Kidney (tissue), 14 donors: ENCODE measurements around the gene KANSL2. TPM values are rescaled to one million over a fixed set of nuclear protein-coding genes. Genes with fewer than 3 reads are reported as not detected.

ENCODE experiments used
- DNase-seq, 5 donors: peaks; one replicate each; pipeline ENCODE4 v3.0.0-alpha.2; 2013 to 2020
- FAIRE-seq: peaks from 2 replicates; lab custom pipeline; 2012; peaks lifted over from hg19 to GRCh38; lab: Jason Lieb, UNC
- H3K27ac ChIP-seq, 2 donors: one replicate each; pipeline ENCODE4 v1.7.0; 2013; ENCODE audit warnings: low read depth in 2 of 2, low read length in 2 of 2, inconsistent platforms in 1 of 2
- H3K27me3 ChIP-seq: one replicate; pipeline ENCODE4 v1.7.1; 2013; ENCODE audit warnings: low read length, inconsistent platforms; ENCODE audit not compliant: control insufficient read depth, insufficient read depth
- H3K36me3 ChIP-seq, 3 donors: one replicate each; pipeline versions ENCODE4 v1.7.0 to v1.7.1; 2013; ENCODE audit warnings: low read length in 3 of 3, control low read depth in 1 of 3, inconsistent platforms in 1 of 3; ENCODE audit not compliant: insufficient read depth in 3 of 3, control insufficient read depth in 2 of 3
- H3K4me1 ChIP-seq, 3 donors: one replicate each; pipeline versions ENCODE4 v1.7.0 to v1.7.1; 2013; ENCODE audit warnings: low read length in 3 of 3, inconsistent platforms in 1 of 3, low read depth in 1 of 3; ENCODE audit not compliant: control insufficient read depth in 2 of 3, insufficient read depth in 2 of 3
- H3K4me3 ChIP-seq, 3 donors: one replicate each; pipeline versions ENCODE4 v1.7.0 to v1.8.1; 2013; ENCODE audit warnings: low read length in 3 of 3, control low read depth in 1 of 3, inconsistent platforms in 1 of 3
- H3K9ac ChIP-seq, 3 donors: one replicate each; pipeline versions ENCODE4 v1.7.0 to v1.7.1; 2013; ENCODE audit warnings: low read length in 3 of 3, control low read depth in 1 of 3, inconsistent platforms in 1 of 3
- H3K9me3 ChIP-seq, 3 donors: one replicate each; pipeline versions ENCODE4 v1.7.0 to v1.7.1; 2013; ENCODE audit warnings: low read length in 3 of 3, control low read depth in 1 of 3, inconsistent platforms in 1 of 3; ENCODE audit not compliant: control insufficient read depth in 2 of 3, insufficient read depth in 1 of 3
- CTCF ChIP-seq: IDR thresholded peaks from 3 replicates; pipeline ENCODE4 v1.5.1; 2012; ENCODE audit warnings: mild to moderate bottlenecking, moderate library complexity, borderline replicate concordance; ENCODE audit not compliant: insufficient read depth; ENCODE audit errors: extremely low read depth
- intact Hi-C: fragments of 100-400 bp; cut with DNase I; formaldehyde crosslinking; loops from one replicate; pipeline ENCODE4 v1.11.1; 2022
- polyA plus RNA-seq: library from polyadenylated mRNA; stranded (reverse); fragments of 350-450 nt; fragmentation: Illumina TruSeq; extraction: RNeasy Lipid Tissue Mini Kit (QIAGEN cat#74804); gene quantifications from one replicate; pipeline ENCODE4 v1.2.3, GENCODE V29; 2014; ENCODE audit warnings: low read depth, low replicate concordance; ENCODE audit not compliant: insufficient read depth
- total RNA-seq: library from RNA; stranded (reverse); fragmentation: NEBNext Ultra II Directional; extraction: Animal tissue kit (Norgen Biotek cat#: 25700); gene quantifications from one replicate; pipeline ENCODE4 v1.2.1, GENCODE V29; 2021
- donor health status: control.
- donor health status: control.
- donor health status: control.
- donor health status: control.
- donor health status: control.
- donor health status: DM: yes; HTN: yes; CAD: no.
- donor health status: Normal renal cell carcinoma (clear cell type).

Gene KANSL2
- total and polyA plus RNA-seq, 2 donors from 2014 or later: 24.6 to 32.2 TPM

DNA sequence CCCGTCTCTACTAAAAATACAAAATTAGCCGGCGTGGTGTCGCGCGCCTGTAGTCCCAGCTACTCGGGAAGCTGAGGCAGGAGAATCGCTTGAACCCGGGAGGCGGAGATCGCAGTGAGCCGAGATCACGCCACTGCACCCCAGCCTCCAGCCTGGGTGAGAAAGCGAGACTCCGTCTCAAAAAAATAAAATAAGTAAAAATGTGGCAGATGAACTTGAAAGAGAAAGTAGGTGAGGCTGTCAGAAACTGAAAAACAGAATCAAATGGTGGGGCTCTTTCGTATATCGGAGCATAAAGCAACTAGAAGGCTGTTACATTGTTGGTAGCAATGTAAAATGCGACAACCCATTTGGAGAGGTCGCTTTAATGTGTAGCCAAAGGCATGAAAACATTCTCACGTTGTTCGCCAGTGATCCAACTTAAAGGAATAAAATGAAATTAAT is 35.2 kb upstream of the KANSL2 start:
- peak overlapping the region; percentile 95 to 96 for H3K27ac ChIP-seq
- no peaks in the 10 kb centered on the region for H3K27me3 ChIP-seq
- peak in 3 of 5 donors; percentile 28 to 45 (median 38) for DNase-seq
- no peaks in the 10 kb centered on the region for H3K9me3 ChIP-seq
- peak overlapping the region; percentile 27 to 92 (median 81) for H3K9ac ChIP-seq
- peaks cover 5 to 8% (median 5%) of the 10 kb centered on the region in 3 donors for H3K4me1 ChIP-seq
- intact Hi-C loops: no loop called here
- no peak for TF ChIP-seq CTCF
- H3K4me3 ChIP-seq: peak overlapping the region; percentile 88 to 93 (median 90)
- FAIRE-seq: no peak
- H3K36me3 ChIP-seq: peaks cover 0 to 3% (median 3%) of the 10 kb centered on the region in 3 donors

DNA sequence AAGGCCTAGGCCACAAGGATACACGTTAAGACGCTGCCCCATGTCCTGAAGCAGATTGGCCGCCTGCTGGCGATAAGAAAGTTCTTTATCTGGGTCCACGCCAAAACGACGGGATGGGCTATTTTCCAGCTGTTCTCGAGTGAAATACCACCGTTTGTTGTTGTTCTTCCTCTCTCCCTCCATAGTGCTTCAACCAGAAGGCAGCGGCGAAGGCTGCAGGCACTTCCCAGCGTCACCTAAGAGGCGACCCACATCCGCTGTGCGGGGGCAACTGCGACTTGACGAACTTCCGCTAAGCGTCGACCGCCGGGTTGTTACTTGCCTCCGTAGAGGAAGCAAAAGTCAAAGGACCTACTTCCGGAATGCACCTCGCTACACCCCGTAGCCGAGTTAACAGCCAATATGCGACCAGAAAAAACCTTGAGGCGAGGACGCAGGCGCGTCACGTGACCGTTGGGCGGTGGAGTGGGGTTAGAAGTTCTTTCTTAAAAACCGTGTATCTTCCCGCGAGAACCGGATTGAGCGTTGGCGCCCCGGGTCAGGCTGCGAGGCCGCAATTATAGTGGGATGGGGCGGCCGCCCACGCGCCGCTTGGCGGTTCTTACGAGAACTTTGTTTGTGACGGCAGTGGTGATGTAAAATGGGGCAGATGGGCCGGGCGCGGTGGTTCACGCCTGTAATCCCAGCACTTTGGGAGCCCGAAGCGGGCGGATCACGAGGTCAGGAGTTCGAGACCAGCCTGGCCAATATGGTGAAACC is 34.6 kb upstream of the KANSL2 start, which contains the start of gene CCNT1:
Gene CCNT1, minus strand, starts transcription at position 215 of the 759 bp plus-strand sequence. Its CDS starts 32 bp downstream, at position 183.
- Histone ChIP-seq H3K9ac (peak within 1 kb of the TSS; percentile 86 to 97 (median 92)), H3K4me3 (peak within 1 kb of the TSS; percentile 88 to 93 (median 90)), H3K27ac (peak within 1 kb of the TSS; percentile 95 to 96), H3K4me1 (peaks cover 5 to 8% (median 5%) of the 10 kb centered on the region in 3 donors), H3K36me3 (peaks cover 2 to 6% (median 3%) of the 10 kb centered on the region in 3 donors), H3K27me3 (no peaks in the 10 kb centered on the region), H3K9me3 (no peaks in the 10 kb centered on the region)
- DNase-seq (peak; percentile 99 to 100 (median 100)), FAIRE-seq (peak; percentile 73)
- TF ChIP-seq CTCF: peak; percentile 13
- intact Hi-C loops: no loop called here

GRCh38 chr12:48716168-48716492 is 34.1 kb upstream of the KANSL2 start:
- no peaks in the 10 kb centered on the region for H3K27me3 ChIP-seq
- H3K4me3 ChIP-seq: peak overlapping the region; percentile 88 to 93 (median 90)
- TF ChIP-seq CTCF: no peak
- H3K9ac ChIP-seq: peak overlapping the region; percentile 86 to 97 (median 92)
- FAIRE-seq (no peak), DNase-seq (no peak)
- H3K27ac ChIP-seq: peak overlapping the region; percentile 95 to 96
- intact Hi-C loops: no loop called here
- peaks cover 2 to 6% (median 3%) of the 10 kb centered on the region in 3 donors for H3K36me3 ChIP-seq
- H3K9me3 ChIP-seq: no peaks in the 10 kb centered on the region
- peaks cover 5 to 8% (median 5%) of the 10 kb centered on the region in 3 donors for H3K4me1 ChIP-seq
